AG04450 (cell line): ENCODE data around the gene ACSS2. TPM values are rescaled to one million over a fixed set of nuclear protein-coding genes. Genes with fewer than 3 reads are reported as not detected.
A peak's percentile ranks its signal among the peaks of the same experiment; 100 is the strongest.

ENCODE experiments used
- CTCF ChIA-PET: fragments of 300-600, 350-600 bp; formaldehyde crosslinking; extraction: SDS; loops from one replicate; lab custom pipeline; 2022; ENCODE audit warnings: antibody characterized with exemption, inconsistent platforms; lab: Charles Lee
- POLR2A ChIA-PET: fragments of 350-600 bp; formaldehyde crosslinking; extraction: SDS; loops from one replicate; lab custom pipeline; 2021; ENCODE audit warnings: antibody characterized with exemption, inconsistent platforms; lab: Yijun Ruan, JAX
- DNase-seq: peaks from one replicate; pipeline ENCODE4 v3.0.0-alpha.2; 2011; ENCODE audit warnings: low read depth, low spot score
- H3K27ac ChIP-seq: one replicate; pipeline ENCODE4 v1.5.1; 2012; ENCODE audit warnings: low read depth, low read length, control low read depth
- H3K27me3 ChIP-seq: one replicate; pipeline ENCODE4 v1.6.0; 2012; ENCODE audit warnings: low read length; ENCODE audit not compliant: control insufficient read depth, insufficient read depth
- H3K4me3 ChIP-seq: 2 replicates; pipeline ENCODE4 v1.5.1; 2011; ENCODE audit warnings: mild to moderate bottlenecking, low read depth, low read length, control low read depth
- H3K9me3 ChIP-seq: 2 replicates; pipeline ENCODE4 v1.5.1; 2012; ENCODE audit warnings: low read length; ENCODE audit not compliant: control insufficient read depth, insufficient read depth
- polyA plus RNA-seq: library from polyadenylated mRNA; depleted of rRNA; stranded (reverse); fragments of >200 nt; gene quantifications from 2 replicates; pipeline ENCODE4 v1.2.3, GENCODE V29; 2011
- TF ChIP-seq, protein P1 (sequence below): IDR thresholded peaks from 2 replicates; pipeline ENCODE4 v1.5.1; 2011; ENCODE audit warnings: low read depth, low read length, control low read depth, inconsistent platforms

The ACSS2 gene
- polyA plus RNA-seq, 1 experiment, result 37.3 TPM

DNA sequence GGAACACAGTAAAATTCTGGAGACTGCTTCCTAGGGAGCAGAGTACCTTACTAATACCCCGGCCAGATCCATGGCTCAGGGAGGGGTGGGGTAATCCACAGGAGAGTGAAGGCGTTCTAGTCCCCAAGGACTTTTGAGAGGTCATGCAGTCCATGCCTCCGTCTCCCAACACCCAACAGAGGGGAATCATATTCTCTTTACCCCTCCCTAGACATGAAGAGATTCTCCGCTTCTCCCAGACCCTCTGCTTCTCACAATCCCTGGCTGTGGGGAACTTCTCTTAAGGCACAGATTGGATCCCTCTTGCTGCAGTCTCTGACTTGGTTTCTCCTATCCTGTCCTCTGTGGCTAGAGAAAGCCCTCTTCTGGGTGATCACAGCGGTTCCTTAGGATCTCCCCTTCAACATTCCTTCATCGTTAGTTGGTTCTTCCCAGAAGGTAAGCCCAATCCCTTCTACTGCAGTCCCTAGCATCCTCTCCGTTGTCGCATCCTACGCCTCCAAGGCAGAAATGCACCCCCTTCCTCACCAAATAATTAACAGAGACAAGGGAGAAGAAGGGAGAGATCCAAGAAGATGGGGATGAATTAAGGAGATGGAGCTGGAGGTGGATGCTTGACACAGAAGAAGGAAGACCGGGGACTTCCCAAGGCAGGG, 4.3 kb upstream of the ACSS2 start:
- H3K27ac ChIP-seq, result no peak overlapping the region
- CTCF ChIA-PET, result interaction anchor here (0.6 to 6.1 kb wide), 12 partner anchors 8 to 560 kb away, joined by 3 to 57 read pairs (median 4); partner anchors contain the start of genes GSS and MYH7B
- H3K4me3 ChIP-seq, result peak overlapping the region; percentile 80
- POLR2A ChIA-PET, result interaction anchor here (1.1 kb wide), 1 partner anchor 83 kb away, joined by 6 read pairs; the partner anchor contains the start of genes GSS and MYH7B
- no peaks in the 10 kb centered on the region for H3K9me3 ChIP-seq
- DNase-seq, result no peak
- no peaks in the 10 kb centered on the region for H3K27me3 ChIP-seq
- TF ChIP-seq, protein P1, sequence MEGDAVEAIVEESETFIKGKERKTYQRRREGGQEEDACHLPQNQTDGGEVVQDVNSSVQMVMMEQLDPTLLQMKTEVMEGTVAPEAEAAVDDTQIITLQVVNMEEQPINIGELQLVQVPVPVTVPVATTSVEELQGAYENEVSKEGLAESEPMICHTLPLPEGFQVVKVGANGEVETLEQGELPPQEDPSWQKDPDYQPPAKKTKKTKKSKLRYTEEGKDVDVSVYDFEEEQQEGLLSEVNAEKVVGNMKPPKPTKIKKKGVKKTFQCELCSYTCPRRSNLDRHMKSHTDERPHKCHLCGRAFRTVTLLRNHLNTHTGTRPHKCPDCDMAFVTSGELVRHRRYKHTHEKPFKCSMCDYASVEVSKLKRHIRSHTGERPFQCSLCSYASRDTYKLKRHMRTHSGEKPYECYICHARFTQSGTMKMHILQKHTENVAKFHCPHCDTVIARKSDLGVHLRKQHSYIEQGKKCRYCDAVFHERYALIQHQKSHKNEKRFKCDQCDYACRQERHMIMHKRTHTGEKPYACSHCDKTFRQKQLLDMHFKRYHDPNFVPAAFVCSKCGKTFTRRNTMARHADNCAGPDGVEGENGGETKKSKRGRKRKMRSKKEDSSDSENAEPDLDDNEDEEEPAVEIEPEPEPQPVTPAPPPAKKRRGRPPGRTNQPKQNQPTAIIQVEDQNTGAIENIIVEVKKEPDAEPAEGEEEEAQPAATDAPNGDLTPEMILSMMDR, result no peak

DNA sequence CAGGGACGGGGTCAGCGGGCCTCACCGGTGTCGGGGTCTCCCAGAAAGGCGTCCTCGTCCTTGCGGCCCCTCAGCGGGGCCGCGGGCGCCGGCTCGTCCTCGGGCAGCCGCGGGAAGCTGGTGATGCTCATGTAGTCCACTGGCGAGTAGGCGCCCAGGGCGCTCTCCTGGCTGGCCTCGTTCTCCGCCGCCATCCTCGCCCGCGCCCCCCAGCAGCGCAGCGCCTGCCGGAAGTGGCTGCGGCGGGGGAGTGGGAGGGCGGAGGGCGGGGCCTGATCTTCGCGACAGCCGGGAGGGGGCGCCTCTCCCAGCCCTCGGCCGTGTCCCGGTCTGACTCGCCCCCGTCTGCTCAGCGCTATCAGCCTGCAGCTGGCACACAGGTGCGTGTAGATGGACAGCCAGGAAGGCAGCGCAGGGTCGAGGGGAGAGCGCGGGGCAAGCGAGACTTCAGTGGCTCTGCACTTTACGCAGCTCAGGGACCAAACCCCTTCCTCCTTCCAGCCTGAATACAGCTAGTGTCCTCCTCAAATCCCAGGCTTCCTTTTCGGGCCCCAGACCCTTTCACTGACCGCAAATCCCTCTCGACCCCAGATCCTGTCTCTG, 3.7 kb upstream of the ACSS2 start, which contains the start of gene GGT7:
Gene GGT7, minus strand, starts transcription at position 235 of the 603 bp plus-strand sequence. Its CDS starts 41 bp downstream, at position 194.
- H3K4me3 ChIP-seq, result peak within 1 kb of the TSS; percentile 80
- DNase-seq, result peak; percentile 26
- H3K9me3 ChIP-seq, result no peaks in the 10 kb centered on the region
- no peaks in the 10 kb centered on the region for H3K27me3 ChIP-seq
- CTCF ChIA-PET, result interaction anchor here (0.6 to 6.1 kb wide), 15 partner anchors 8 to 561 kb away, joined by 3 to 57 read pairs (median 3); partner anchors contain the start of genes GSS and MYH7B
- H3K27ac ChIP-seq, result no peak within 1 kb of the TSS
- POLR2A ChIA-PET, result interaction anchor here (1.1 kb wide), 1 partner anchor 82 kb away, joined by 6 read pairs; the partner anchor contains the start of genes GSS and MYH7B
- TF ChIP-seq, protein P1, result peak; percentile 61

DNA sequence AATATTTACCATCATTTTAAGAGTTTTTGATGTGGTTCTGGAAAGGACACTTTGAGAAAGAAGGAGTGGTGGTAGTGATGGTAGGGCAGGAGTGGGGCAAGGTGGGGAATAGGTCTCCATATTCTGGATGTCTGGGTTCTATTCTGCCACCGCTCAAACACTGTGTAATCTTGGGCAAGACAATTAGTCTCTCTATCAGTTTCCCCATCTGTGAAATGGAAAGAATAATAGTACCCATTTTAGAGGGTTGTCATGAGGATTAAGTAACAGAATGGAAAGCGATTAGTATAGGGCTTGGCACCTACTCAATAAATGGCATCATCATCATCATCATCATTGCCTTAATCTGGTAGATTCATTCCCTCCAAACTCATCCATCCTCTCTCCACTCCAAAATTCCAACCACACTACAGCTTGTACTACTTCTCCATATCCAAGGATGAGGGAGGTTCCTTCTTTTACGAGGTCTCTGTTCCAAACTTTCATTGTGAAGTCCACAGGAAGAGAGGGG, 2.8 kb upstream of the ACSS2 start:
- ChIA-PET CTCF (interaction anchor here (0.6 to 6.1 kb wide), 19 partner anchors 9 to 303 kb away, joined by 3 to 57 read pairs (median 4); partner anchors contain the start of genes EDEM2, GSS and MYH7B), POLR2A (interaction anchor here (0.5 to 1.9 kb wide), 4 partner anchors 80 to 217 kb away, joined by 4 to 17 read pairs (median 6); partner anchors contain the start of genes GSS and MYH7B)
- TF ChIP-seq, protein P1, result no peak
- no peak overlapping the region for H3K4me3 ChIP-seq
- H3K9me3 ChIP-seq, result no peaks in the 10 kb centered on the region
- no peak for DNase-seq
- H3K27ac ChIP-seq, result no peak overlapping the region
- H3K27me3 ChIP-seq, result no peaks in the 10 kb centered on the region

DNA sequence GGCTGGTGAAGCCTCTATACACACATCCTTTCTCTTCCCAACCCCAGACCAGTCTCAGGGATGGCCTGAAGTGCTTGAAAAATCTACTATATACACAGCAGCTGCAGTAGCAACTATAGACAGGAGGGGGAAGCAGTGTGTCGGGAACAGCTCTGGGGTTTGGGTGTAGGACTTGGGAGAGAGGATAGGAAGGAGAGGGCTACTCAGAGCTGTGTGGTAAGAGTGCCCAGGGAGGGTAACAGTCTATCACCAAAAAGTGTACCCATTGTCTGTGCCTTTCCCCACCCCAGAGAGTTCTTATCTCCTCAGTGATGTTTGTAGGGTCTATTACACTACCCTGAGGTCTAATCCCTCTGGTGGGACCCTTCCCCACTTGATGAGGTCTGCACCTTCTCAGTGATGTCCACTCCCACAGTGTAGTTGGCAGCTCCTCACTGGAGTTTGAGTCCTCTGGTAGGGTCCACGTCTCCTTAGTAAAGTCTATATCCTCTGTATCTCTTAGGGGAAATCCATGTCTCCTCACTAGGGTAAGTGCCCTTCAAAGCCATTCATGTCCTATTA, 2.2 kb upstream of the ACSS2 start:
- TF ChIP-seq, protein P1, result peak; percentile 98
- Histone ChIP-seq H3K9me3 (no peaks in the 10 kb centered on the region), H3K4me3 (no peak overlapping the region), H3K27me3 (no peaks in the 10 kb centered on the region), H3K27ac (no peak overlapping the region)
- ChIA-PET CTCF (interaction anchor here (0.5 to 6.1 kb wide), 26 partner anchors 10 to 328 kb away, joined by 3 to 57 read pairs (median 4); partner anchors contain the start of genes EDEM2, GSS and MYH7B), POLR2A (interaction anchor here (0.5 to 1.9 kb wide), 3 partner anchors 80 to 216 kb away, joined by 4 to 17 read pairs (median 6); partner anchors contain the start of genes GSS and MYH7B)
- DNase-seq, result peak; percentile 74
